ENCODE data around the gene FETUB.

GRCh38 chr3:186664119-186664495, 23.9 kb downstream of the FETUB start:
- TF ChIP-seq CTCF (IDR thresholded peaks at IDR 0.05; ENCODE audit: extremely low read depth in 1 of 2, insufficient read depth in 1 of 2, low read depth in 1 of 2, low read length in 2 of 2) (no peak), POLR2AphosphoS5 (IDR thresholded peaks at IDR 0.05; ENCODE audit: insufficient read depth, low read depth, low read length) (no peak), POLR2A (IDR thresholded peaks at IDR 0.05; ENCODE audit: low read depth, low read length) (no peak), MYC (IDR thresholded peaks at IDR 0.05; ENCODE audit: low read depth, low read length) (no peak)

Measured in endothelial cell of umbilical vein (primary cell).